ENCODE measurements around the gene ASIC1. TPM values are rescaled to one million over a fixed set of nuclear protein-coding genes. Genes with fewer than 3 reads are reported as not detected.

ASIC1 gene
- total RNA-seq, 1 donor from 2014 or later: 451 TPM

DNA sequence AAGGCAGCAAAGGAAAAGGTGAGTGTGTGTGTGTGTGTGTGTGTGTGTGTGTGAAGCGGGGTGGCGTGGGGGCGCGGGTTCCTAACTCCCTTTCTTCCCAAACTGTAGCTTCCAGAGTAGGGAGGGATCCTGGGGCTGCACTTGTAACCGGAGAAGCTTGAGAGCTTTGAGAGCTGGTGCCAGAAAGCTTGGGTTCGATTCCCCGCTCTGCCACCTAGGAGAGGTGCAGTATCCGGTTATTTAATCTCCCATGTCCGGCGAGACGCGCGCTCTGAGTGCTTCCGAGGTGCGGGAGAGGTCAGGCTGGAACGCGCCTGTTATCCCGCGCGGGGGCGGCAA lies 24.9 kb upstream of the ASIC1 start:
- DNase-seq: no peak
- H3K36me3 Mint-ChIP-seq (ENCODE audit: unreplicated experiment): no peaks in the 10 kb centered on the region
- no peaks in the 10 kb centered on the region for H3K4me1 Mint-ChIP-seq (ENCODE audit: low read depth, unreplicated experiment)
- peaks cover 3% of the 10 kb centered on the region for H3K27me3 Mint-ChIP-seq (ENCODE audit: unreplicated experiment)
- H3K27ac Mint-ChIP-seq (ENCODE audit: unreplicated experiment): no peak overlapping the region
- peak overlapping the region; percentile 25 for H3K4me3 Mint-ChIP-seq (ENCODE audit: unreplicated experiment)
- H3K9me3 Mint-ChIP-seq (ENCODE audit: unreplicated experiment): no peaks in the 10 kb centered on the region
- TF ChIP-seq, protein P1, sequence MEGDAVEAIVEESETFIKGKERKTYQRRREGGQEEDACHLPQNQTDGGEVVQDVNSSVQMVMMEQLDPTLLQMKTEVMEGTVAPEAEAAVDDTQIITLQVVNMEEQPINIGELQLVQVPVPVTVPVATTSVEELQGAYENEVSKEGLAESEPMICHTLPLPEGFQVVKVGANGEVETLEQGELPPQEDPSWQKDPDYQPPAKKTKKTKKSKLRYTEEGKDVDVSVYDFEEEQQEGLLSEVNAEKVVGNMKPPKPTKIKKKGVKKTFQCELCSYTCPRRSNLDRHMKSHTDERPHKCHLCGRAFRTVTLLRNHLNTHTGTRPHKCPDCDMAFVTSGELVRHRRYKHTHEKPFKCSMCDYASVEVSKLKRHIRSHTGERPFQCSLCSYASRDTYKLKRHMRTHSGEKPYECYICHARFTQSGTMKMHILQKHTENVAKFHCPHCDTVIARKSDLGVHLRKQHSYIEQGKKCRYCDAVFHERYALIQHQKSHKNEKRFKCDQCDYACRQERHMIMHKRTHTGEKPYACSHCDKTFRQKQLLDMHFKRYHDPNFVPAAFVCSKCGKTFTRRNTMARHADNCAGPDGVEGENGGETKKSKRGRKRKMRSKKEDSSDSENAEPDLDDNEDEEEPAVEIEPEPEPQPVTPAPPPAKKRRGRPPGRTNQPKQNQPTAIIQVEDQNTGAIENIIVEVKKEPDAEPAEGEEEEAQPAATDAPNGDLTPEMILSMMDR (IDR thresholded peaks at IDR 0.05; ENCODE audit: partially characterized antibody, unreplicated experiment): no peak

DNA sequence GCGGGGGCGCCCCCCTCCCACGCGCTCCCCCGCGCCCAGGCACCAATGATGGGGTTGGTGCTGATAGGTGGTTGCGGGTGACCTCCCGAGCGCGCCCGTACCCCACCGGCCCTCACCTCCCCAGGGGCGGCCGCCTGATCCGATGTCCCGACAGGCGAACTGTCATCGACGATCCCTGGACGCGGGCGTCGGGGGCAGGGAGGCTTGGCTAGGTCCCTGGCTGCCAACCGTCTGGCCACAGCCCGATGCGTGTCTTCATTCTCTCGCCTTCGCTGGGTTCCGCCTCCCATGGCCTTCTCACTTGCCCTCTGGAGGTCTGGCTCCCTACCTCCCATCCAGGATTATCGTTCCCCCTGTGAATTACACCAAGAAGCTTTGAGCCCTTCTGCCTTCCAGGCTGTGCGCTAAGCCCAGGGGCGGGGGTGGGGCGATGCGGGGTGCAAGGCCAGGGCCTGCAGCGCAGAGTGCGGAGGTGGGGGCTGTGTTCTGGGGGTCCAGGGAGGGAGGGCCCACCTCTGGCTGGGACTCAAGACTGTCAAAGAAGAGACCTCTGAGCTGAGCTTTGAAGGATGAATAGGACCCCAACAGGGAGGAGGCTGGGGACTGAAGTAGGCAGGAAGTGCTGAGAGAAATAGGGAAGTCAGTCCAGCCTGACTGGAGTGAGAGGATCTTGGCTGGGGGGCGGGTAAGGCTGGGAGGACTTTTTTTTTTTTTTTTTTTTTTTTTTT lies 24.4 kb upstream of the ASIC1 start:
- Mint-ChIP-seq H3K27ac (ENCODE audit: unreplicated experiment) (no peak overlapping the region), H3K27me3 (ENCODE audit: unreplicated experiment) (no peaks in the 10 kb centered on the region), H3K4me1 (ENCODE audit: low read depth, unreplicated experiment) (no peaks in the 10 kb centered on the region), H3K9me3 (ENCODE audit: unreplicated experiment) (no peaks in the 10 kb centered on the region), H3K36me3 (ENCODE audit: unreplicated experiment) (no peaks in the 10 kb centered on the region), H3K4me3 (ENCODE audit: unreplicated experiment) (peak overlapping the region; percentile 61)
- peak; percentile 51 for DNase-seq
- TF ChIP-seq, protein P1 (IDR thresholded peaks at IDR 0.05; ENCODE audit: partially characterized antibody, unreplicated experiment): no peak

DNA sequence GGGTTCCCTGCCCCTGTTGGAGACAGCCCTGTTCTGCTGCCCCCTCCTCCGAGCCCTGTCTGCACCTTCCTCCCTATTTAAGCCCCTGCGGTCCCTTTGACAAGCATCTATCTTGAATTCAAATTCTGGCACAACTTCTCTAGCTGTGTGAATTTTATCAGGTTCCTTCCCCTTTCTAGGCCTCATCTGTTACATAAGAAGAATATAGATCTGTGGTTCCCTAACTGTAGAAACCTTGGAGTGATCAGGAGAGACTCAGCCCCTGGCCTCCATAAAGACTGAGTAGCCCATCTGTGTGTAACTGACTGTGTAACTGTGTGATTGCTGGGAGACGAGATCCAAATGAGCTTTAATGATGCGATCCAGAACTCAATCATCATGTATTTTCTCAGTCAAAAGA lies 19.1 kb upstream of the ASIC1 start:
- Mint-ChIP-seq H3K9me3 (ENCODE audit: unreplicated experiment) (no peaks in the 10 kb centered on the region), H3K4me3 (ENCODE audit: unreplicated experiment) (no peak overlapping the region), H3K4me1 (ENCODE audit: low read depth, unreplicated experiment) (peaks cover 24% of the 10 kb centered on the region), H3K36me3 (ENCODE audit: unreplicated experiment) (no peaks in the 10 kb centered on the region), H3K27me3 (ENCODE audit: unreplicated experiment) (peaks cover 3% of the 10 kb centered on the region), H3K27ac (ENCODE audit: unreplicated experiment) (no peak overlapping the region)
- DNase-seq: no peak
- TF ChIP-seq, protein P1 (IDR thresholded peaks at IDR 0.05; ENCODE audit: partially characterized antibody, unreplicated experiment): no peak

DNA sequence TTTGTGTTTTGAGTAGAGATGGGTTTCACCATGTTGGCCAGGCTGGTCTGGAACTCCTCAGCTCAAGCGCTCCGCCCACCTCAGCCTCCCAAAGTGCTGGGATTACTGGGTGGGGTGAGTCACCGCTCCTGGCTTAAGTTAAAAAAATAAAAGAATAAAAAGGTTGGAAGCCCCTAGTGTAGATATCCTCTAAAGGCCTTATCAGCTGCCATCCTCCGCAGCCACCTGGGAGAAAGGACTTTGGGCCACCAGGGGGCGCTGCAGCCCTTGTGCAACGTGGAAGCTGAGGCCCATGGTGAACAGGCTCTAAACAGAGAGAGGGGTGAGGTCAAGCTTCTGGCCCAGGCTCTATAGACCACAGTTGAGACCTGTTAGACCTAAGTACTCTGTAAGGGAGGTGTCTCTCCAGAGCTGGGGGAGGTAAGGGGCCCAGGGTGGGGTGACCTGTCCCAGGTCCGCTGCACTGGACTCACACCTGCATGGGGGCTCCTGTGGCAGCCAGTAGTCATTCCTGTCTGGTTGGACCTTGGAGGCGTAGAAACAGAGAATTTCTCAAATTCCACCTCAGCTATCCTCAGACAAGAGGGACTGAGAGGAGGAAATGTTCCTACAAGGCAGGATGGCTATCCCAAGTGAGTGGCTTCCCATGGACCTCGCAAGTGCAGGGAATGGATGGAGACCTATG lies 18.1 kb upstream of the ASIC1 start:
- peaks cover 4% of the 10 kb centered on the region for H3K27me3 Mint-ChIP-seq (ENCODE audit: unreplicated experiment)
- peaks cover 28% of the 10 kb centered on the region for H3K4me1 Mint-ChIP-seq (ENCODE audit: low read depth, unreplicated experiment)
- H3K4me3 Mint-ChIP-seq (ENCODE audit: unreplicated experiment): no peak overlapping the region
- H3K27ac Mint-ChIP-seq (ENCODE audit: unreplicated experiment): peak overlapping the region; percentile 70
- H3K36me3 Mint-ChIP-seq (ENCODE audit: unreplicated experiment): no peaks in the 10 kb centered on the region
- peak; percentile 97 for DNase-seq
- no peaks in the 10 kb centered on the region for H3K9me3 Mint-ChIP-seq (ENCODE audit: unreplicated experiment)
- TF ChIP-seq, protein P1 (IDR thresholded peaks at IDR 0.05; ENCODE audit: partially characterized antibody, unreplicated experiment): peak; percentile 96

DNA sequence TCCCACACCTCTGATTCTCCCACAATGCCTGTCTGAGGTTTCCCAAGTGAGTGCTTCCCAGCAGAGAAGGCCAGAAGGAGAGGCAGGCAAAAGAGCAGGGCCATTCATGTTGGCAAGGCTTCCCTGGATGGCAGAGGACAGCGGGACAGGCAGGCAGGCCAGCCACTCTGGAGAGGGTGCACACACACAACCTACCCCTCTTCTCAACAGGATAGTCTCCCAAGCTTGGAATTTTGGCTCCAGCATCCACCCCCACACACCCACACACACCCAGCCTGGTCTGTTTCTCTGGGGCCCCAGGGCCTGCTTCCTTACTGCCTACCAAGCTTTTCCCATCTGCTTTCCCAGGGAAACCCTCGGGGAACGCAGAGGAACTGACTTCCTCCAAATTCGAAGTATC lies 16.7 kb upstream of the ASIC1 start:
- H3K27ac Mint-ChIP-seq (ENCODE audit: unreplicated experiment): no peak overlapping the region
- H3K4me1 Mint-ChIP-seq (ENCODE audit: low read depth, unreplicated experiment): peaks cover 30% of the 10 kb centered on the region
- TF ChIP-seq, protein P1 (IDR thresholded peaks at IDR 0.05; ENCODE audit: partially characterized antibody, unreplicated experiment): no peak
- H3K36me3 Mint-ChIP-seq (ENCODE audit: unreplicated experiment): no peaks in the 10 kb centered on the region
- no peak for DNase-seq
- peaks cover 3% of the 10 kb centered on the region for H3K9me3 Mint-ChIP-seq (ENCODE audit: unreplicated experiment)
- H3K27me3 Mint-ChIP-seq (ENCODE audit: unreplicated experiment): peaks cover 6% of the 10 kb centered on the region
- H3K4me3 Mint-ChIP-seq (ENCODE audit: unreplicated experiment): peak overlapping the region; percentile 55

Measured in glutamatergic neuron (in vitro differentiated cells).